Ovary (tissue), 3 donors: Measurements from ENCODE around the gene MUCL3.
"Not testable (repeated sequence)": the region's sequence is repeated elsewhere in the genome, so short reads cannot be mapped to it uniquely, and the experiment has no call there.

Source experiments
- CTCF ChIP-seq, 3 donors: fragments of 450-650 bp in 2 of 3; fragments of 200-600 bp in 1 of 3; IDR thresholded peaks; one replicate each; pipeline versions ENCODE4 v1.5.1 to v1.8.0; 2016 to 2022; ENCODE audit warnings: antibody characterized with exemption in 3 of 3, mild to moderate bottlenecking in 1 of 3
- EP300 ChIP-seq: sonication (generic); formaldehyde crosslinking; IDR thresholded peaks from one replicate; pipeline ENCODE4 v1.6.1; 2017; ENCODE audit warnings: antibody characterized with exemption
- POLR2A ChIP-seq: fragments of 450-650 bp; IDR thresholded peaks from one replicate; pipeline ENCODE4 v1.6.1; 2017; ENCODE audit warnings: antibody characterized with exemption, mild to moderate bottlenecking, moderate library complexity
- donor health status: DM: no; HTN: no; CAD: no.

- TF ChIP-seq CTCF (IDR thresholded peaks at IDR 0.05); POLR2A; EP300: not testable (repeated sequence)
Observed at GRCh38 chr6:30924040-30924627, 16.6 kb upstream of the MUCL3 start.
